Rectal smooth muscle tissue (tissue), 1 donor: ENCODE measurements around the gene CTRL.
"Not testable (repeated sequence)": the region's sequence is repeated elsewhere in the genome, so short reads cannot be mapped to it uniquely, and the experiment has no call there.

Experiments
- H3K27ac ChIP-seq: one replicate; pipeline ENCODE4 v1.7.0; 2013; ENCODE audit warnings: low read depth, low read length, inconsistent platforms
- H3K27me3 ChIP-seq: one replicate; pipeline ENCODE4 v1.7.0; 2013; ENCODE audit warnings: low read length; ENCODE audit not compliant: control insufficient read depth, insufficient read depth
- H3K36me3 ChIP-seq: one replicate; pipeline ENCODE4 v1.7.0; 2013; ENCODE audit warnings: low read length; ENCODE audit not compliant: control insufficient read depth, insufficient read depth
- H3K4me1 ChIP-seq: one replicate; pipeline ENCODE4 v1.7.0; 2013; ENCODE audit warnings: low read length; ENCODE audit not compliant: control insufficient read depth, insufficient read depth
- H3K4me3 ChIP-seq: one replicate; pipeline ENCODE4 v1.7.0; 2013; ENCODE audit warnings: low read length
- H3K9ac ChIP-seq: one replicate; pipeline ENCODE4 v1.7.0; 2013; ENCODE audit warnings: low read length

Gene CTRL

GRCh38 chr16:67922740-67923139 lies 8.9 kb downstream of the CTRL start:
- H3K4me3 ChIP-seq = no peak overlapping the region
- H3K4me1 ChIP-seq = peaks cover 6% of the 10 kb centered on the region
- no peak overlapping the region for H3K9ac ChIP-seq
- H3K27ac ChIP-seq = no peak overlapping the region
- no peaks in the 10 kb centered on the region for H3K27me3 ChIP-seq
- H3K36me3 ChIP-seq = peaks cover 6% of the 10 kb centered on the region

GRCh38 chr16:67922221-67922620 lies 9.4 kb downstream of the CTRL start:
- Histone ChIP-seq H3K27me3 (no peaks in the 10 kb centered on the region), H3K36me3 (peaks cover 6% of the 10 kb centered on the region), H3K4me1 (peaks cover 11% of the 10 kb centered on the region), H3K27ac (no peak overlapping the region), H3K9ac (no peak overlapping the region), H3K4me3 (no peak overlapping the region)

GRCh38 chr16:67919622-67920221 lies 11.9 kb downstream of the CTRL start:
- Histone ChIP-seq H3K36me3 (peaks cover 6% of the 10 kb centered on the region), H3K4me1 (peaks cover 15% of the 10 kb centered on the region), H3K4me3 (no peak overlapping the region), H3K9ac (no peak overlapping the region), H3K27me3 (no peaks in the 10 kb centered on the region), H3K27ac (no peak overlapping the region)

GRCh38 chr16:67917852-67918236 lies 13.8 kb downstream of the CTRL start:
- Histone ChIP-seq H3K9ac (no peak overlapping the region), H3K36me3 (peaks cover 4% of the 10 kb centered on the region), H3K27me3 (no peaks in the 10 kb centered on the region), H3K4me3 (no peak overlapping the region), H3K27ac (peak overlapping the region; percentile 65), H3K4me1 (peaks cover 15% of the 10 kb centered on the region)

GRCh38 chr16:67917140-67917851 lies 14.4 kb downstream of the CTRL start:
- Histone ChIP-seq H3K27ac (peak overlapping the region; percentile 65), H3K36me3 (peaks cover 4% of the 10 kb centered on the region), H3K9ac (no peak overlapping the region), H3K27me3 (no peaks in the 10 kb centered on the region), H3K4me3 (no peak overlapping the region), H3K4me1 (peaks cover 15% of the 10 kb centered on the region)

- H3K4me1 ChIP-seq = peaks cover 15% of the 10 kb centered on the region
- H3K36me3 ChIP-seq = peaks cover 7% of the 10 kb centered on the region
- H3K4me3 ChIP-seq = no peak overlapping the region
- no peaks in the 10 kb centered on the region for H3K27me3 ChIP-seq
- no peak overlapping the region for H3K9ac ChIP-seq
- no peak overlapping the region for H3K27ac ChIP-seq
Measured at GRCh38 chr16:67915831-67916723, 15.6 kb downstream of the CTRL start.

- H3K27me3 ChIP-seq, H3K9ac ChIP-seq, H3K27ac ChIP-seq, H3K4me3 ChIP-seq: not testable (repeated sequence)
- Histone ChIP-seq H3K4me1 (peaks cover 15% of the 10 kb centered on the region), H3K36me3 (peaks cover 11% of the 10 kb centered on the region)
Measured at GRCh38 chr16:67915496-67915769, 16.2 kb downstream of the CTRL start.

- Histone ChIP-seq H3K27ac (no peak overlapping the region), H3K9ac (no peak overlapping the region), H3K36me3 (peaks cover 16% of the 10 kb centered on the region), H3K4me3 (no peak overlapping the region), H3K4me1 (peaks cover 15% of the 10 kb centered on the region), H3K27me3 (no peaks in the 10 kb centered on the region)
Measured at GRCh38 chr16:67914758-67915495, 16.7 kb downstream of the CTRL start.

GRCh38 chr16:67910158-67910557 lies 21.5 kb downstream of the CTRL start:
- no peaks in the 10 kb centered on the region for H3K4me1 ChIP-seq
- H3K9ac ChIP-seq = no peak overlapping the region
- no peaks in the 10 kb centered on the region for H3K27me3 ChIP-seq
- no peak overlapping the region for H3K27ac ChIP-seq
- peaks cover 25% of the 10 kb centered on the region for H3K36me3 ChIP-seq
- no peak overlapping the region for H3K4me3 ChIP-seq

GRCh38 chr16:67909056-67909742 lies 22.5 kb downstream of the CTRL start:
- Histone ChIP-seq H3K4me3 (no peak overlapping the region), H3K9ac (no peak overlapping the region), H3K27ac (no peak overlapping the region), H3K27me3 (no peaks in the 10 kb centered on the region), H3K4me1 (no peaks in the 10 kb centered on the region), H3K36me3 (peaks cover 25% of the 10 kb centered on the region)

- Histone ChIP-seq H3K36me3 (peaks cover 25% of the 10 kb centered on the region), H3K27me3 (no peaks in the 10 kb centered on the region), H3K27ac (no peak overlapping the region), H3K9ac (no peak overlapping the region), H3K4me1 (no peaks in the 10 kb centered on the region), H3K4me3 (no peak overlapping the region)
Measured at GRCh38 chr16:67907397-67908180, 24.1 kb downstream of the CTRL start.
